GM18526 (cell line): ENCODE measurements around the gene AOPEP.

Source experiments
- POLR2A ChIP-seq: IDR thresholded peaks from 3 replicates; pipeline ENCODE4 v1.6.1; 2011; ENCODE audit not compliant: insufficient read length; ENCODE audit errors: extremely low read depth

AOPEP gene

GRCh38 chr9:94740145-94740840 is 13.8 kb downstream of the AOPEP start:
- no peak for TF ChIP-seq POLR2A

GRCh38 chr9:94741866-94742265 is 15.4 kb downstream of the AOPEP start:
- no peak for TF ChIP-seq POLR2A

- TF ChIP-seq POLR2A: no peak
Observed at GRCh38 chr9:94743035-94743954, 16.8 kb downstream of the AOPEP start.

- no peak for TF ChIP-seq POLR2A
Observed at GRCh38 chr9:94745806-94746540, 19.5 kb downstream of the AOPEP start.

- no peak for TF ChIP-seq POLR2A
Observed at GRCh38 chr9:94746541-94747370, 20.3 kb downstream of the AOPEP start.

- no peak for TF ChIP-seq POLR2A
Observed at GRCh38 chr9:94754976-94755475, 28.5 kb downstream of the AOPEP start.

GRCh38 chr9:94757158-94757557 is 30.7 kb downstream of the AOPEP start:
- TF ChIP-seq POLR2A: no peak

GRCh38 chr9:94758031-94758430 is 31.5 kb downstream of the AOPEP start:
- no peak for TF ChIP-seq POLR2A

GRCh38 chr9:94758880-94759279 is 32.4 kb downstream of the AOPEP start:
- no peak for TF ChIP-seq POLR2A

GRCh38 chr9:94760010-94760409 is 33.5 kb downstream of the AOPEP start:
- TF ChIP-seq POLR2A: no peak

- no peak for TF ChIP-seq POLR2A
Observed at GRCh38 chr9:94760660-94761059, 34.2 kb downstream of the AOPEP start.

- TF ChIP-seq POLR2A: no peak
Observed at GRCh38 chr9:94761481-94761880, 35.0 kb downstream of the AOPEP start.

GRCh38 chr9:94767331-94768072 is 41.0 kb downstream of the AOPEP start:
- TF ChIP-seq POLR2A: no peak

- TF ChIP-seq POLR2A: no peak
Observed at GRCh38 chr9:94768766-94769165, 42.3 kb downstream of the AOPEP start.
